ENCODE results near the gene SEMA5A. TPM values are rescaled to one million over a fixed set of nuclear protein-coding genes. Genes with fewer than 3 reads are reported as not detected.

Gene SEMA5A
- total RNA-seq, 2 donors from 2014 or later = 0.14 to 0.23 TPM

DNA sequence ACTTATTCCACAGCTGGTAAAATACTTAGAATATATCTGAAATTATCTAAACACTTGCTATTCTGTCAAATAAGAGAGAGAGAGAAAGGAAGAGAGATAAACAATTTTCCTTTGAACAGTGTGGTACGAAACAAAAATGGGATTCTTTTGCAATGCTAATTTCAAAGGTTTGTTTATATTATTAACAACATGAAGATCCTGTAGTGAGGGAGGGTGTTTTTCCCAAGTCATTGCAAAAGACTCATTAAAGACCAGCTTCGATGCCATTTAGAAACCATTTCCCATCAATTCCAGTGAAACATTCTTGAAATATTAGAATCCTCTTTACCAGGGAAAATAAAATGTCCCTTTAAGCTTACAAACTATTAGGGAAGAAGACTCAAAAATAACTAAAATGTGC, 505.4 kb downstream of the SEMA5A start:
- DNase-seq = no peak
- Mint-ChIP-seq H3K4me3 (no peak overlapping the region), H3K4me1 (ENCODE audit: low read depth) (no peaks in the 10 kb centered on the region), H3K27me3 (ENCODE audit: low read depth) (no peaks in the 10 kb centered on the region), H3K36me3 (ENCODE audit: insufficient read depth in 2 of 2) (no peaks in the 10 kb centered on the region), H3K27ac (no peak overlapping the region), H3K9me3 (peaks cover 0 to 5% of the 10 kb centered on the region in 2 donors)
- no peak for ATAC-seq (replicated peaks in 1 of 2)

DNA sequence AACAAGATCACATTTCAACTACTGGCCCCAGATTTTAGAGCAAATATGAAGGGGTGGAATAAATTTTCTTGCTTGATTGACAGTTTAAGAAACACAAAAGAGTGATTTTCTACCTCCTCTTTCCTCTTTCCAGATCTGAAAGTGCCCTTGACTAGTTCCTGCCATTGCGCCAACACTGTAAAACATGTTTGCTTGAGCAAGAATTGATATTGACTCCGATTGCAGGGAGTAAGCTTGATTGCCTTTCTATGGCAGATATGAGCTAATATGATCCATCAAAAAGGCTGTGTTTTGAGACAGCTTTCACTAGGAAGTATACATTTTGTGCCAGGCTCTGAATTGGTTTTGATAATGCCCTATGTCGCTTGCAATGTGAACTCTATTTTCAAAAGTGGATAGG, 508.8 kb downstream of the SEMA5A start:
- no peak for DNase-seq
- Mint-ChIP-seq H3K9me3 (peaks cover 0 to 5% of the 10 kb centered on the region in 2 donors), H3K27ac (no peak overlapping the region), H3K4me3 (no peak overlapping the region), H3K36me3 (ENCODE audit: insufficient read depth in 2 of 2) (no peaks in the 10 kb centered on the region), H3K4me1 (ENCODE audit: low read depth) (no peaks in the 10 kb centered on the region), H3K27me3 (ENCODE audit: low read depth) (no peaks in the 10 kb centered on the region)
- ATAC-seq (replicated peaks in 1 of 2) = no peak

DNA sequence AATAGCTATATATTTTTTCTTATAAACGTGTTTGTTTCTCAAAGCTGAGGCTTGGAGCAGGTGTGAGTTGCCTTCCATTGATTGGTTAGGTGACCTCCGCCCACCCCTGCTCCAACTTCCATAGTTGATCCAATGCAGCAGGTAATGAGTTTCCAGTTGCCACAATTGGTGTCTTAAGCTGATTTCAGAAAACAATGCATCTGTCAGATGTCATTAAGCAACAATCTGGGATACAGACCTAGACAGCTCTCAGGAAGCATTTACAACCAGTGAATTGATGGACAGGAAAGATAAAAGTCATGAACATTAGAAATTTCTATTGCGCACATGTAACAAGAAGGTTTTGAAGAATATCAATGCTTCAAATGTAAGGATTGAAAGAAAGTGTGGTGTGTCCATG, 510.5 kb downstream of the SEMA5A start:
- Mint-ChIP-seq H3K9me3 (peaks cover 0 to 5% of the 10 kb centered on the region in 2 donors), H3K36me3 (ENCODE audit: insufficient read depth in 2 of 2) (no peaks in the 10 kb centered on the region), H3K27ac (no peak overlapping the region), H3K4me3 (no peak overlapping the region), H3K27me3 (ENCODE audit: low read depth) (no peaks in the 10 kb centered on the region), H3K4me1 (ENCODE audit: low read depth) (no peaks in the 10 kb centered on the region)
- DNase-seq (no peak), ATAC-seq (replicated peaks in 1 of 2) (no peak)

DNA sequence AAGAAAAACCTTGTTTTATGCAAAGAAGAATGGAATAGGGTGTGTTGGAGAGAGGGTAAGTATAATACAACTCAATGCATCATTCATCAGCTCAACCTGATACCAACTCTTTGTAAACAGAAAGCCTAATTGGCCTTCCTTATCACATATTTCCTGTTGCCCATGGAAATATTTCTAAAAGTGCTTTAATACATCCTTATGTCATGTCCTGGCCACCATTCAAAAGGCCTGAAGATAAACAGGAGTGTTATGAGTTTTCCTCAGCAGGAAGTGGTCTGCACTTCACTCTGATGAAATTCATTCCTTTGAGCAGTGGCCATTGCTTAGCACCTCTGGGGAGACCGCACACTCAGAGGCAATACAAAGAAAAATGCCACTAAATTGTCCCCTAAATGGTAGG, 511.2 kb downstream of the SEMA5A start:
- Mint-ChIP-seq H3K27me3 (ENCODE audit: low read depth) (no peaks in the 10 kb centered on the region), H3K4me1 (ENCODE audit: low read depth) (no peaks in the 10 kb centered on the region), H3K9me3 (peaks cover 0 to 2% of the 10 kb centered on the region in 2 donors), H3K27ac (no peak overlapping the region), H3K4me3 (no peak overlapping the region), H3K36me3 (ENCODE audit: insufficient read depth in 2 of 2) (no peaks in the 10 kb centered on the region)
- ATAC-seq (replicated peaks in 1 of 2) = no peak
- DNase-seq = no peak

DNA sequence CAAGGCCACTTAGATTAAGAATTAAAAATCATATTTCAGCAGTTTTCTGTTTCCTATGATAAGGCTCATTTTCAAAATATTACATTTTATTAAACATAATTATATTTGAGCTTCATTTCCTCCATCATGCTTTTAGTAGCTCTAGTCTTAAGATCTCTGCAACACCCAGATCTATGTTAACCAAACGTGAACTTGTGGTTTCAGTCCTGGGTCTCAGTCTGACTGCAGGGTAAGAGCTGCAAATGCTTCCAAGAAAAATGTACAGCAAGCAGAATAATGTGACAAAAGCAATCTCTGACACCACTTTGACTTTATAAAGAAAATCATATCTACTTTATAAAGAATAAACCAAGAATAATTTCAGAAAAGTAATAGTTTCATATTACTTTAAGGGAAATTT, 512.4 kb downstream of the SEMA5A start:
- DNase-seq (no peak), ATAC-seq (replicated peaks in 1 of 2) (no peak)
- no peaks in the 10 kb centered on the region for H3K27me3 Mint-ChIP-seq (ENCODE audit: low read depth)
- no peaks in the 10 kb centered on the region for H3K36me3 Mint-ChIP-seq (ENCODE audit: insufficient read depth in 2 of 2)
- H3K27ac Mint-ChIP-seq = no peak overlapping the region
- no peak overlapping the region for H3K4me3 Mint-ChIP-seq
- peaks cover 0 to 2% of the 10 kb centered on the region in 2 donors for H3K9me3 Mint-ChIP-seq
- H3K4me1 Mint-ChIP-seq (ENCODE audit: low read depth) = no peaks in the 10 kb centered on the region

DNA sequence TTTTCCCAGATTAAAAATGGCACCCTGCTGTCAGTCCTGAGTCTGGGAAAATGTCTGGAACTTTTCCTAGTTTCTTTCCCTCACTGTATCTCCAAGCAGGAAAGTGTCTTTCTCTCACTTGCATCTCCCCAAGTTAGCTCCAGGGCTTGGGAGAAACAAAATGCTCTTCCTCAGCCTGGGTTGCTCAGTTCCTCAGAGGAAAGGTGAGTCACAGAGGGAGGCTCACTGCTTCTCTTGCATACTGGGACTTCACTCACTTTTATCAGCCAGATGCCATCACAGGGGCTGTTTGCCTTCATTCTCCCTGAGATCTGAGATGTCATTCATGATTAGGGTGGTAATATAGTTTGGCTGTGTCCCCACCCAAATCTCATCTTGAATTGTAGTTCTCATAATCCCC, 519.9 kb downstream of the SEMA5A start:
- Mint-ChIP-seq H3K27me3 (ENCODE audit: low read depth) (no peaks in the 10 kb centered on the region), H3K4me3 (no peak overlapping the region), H3K4me1 (ENCODE audit: low read depth) (no peaks in the 10 kb centered on the region), H3K27ac (no peak overlapping the region), H3K36me3 (ENCODE audit: insufficient read depth in 2 of 2) (peaks cover 11 to 12% of the 10 kb centered on the region in 2 donors), H3K9me3 (peaks cover 17 to 27% of the 10 kb centered on the region in 2 donors)
- no peak for ATAC-seq (replicated peaks in 1 of 2)
- no peak for DNase-seq

DNA sequence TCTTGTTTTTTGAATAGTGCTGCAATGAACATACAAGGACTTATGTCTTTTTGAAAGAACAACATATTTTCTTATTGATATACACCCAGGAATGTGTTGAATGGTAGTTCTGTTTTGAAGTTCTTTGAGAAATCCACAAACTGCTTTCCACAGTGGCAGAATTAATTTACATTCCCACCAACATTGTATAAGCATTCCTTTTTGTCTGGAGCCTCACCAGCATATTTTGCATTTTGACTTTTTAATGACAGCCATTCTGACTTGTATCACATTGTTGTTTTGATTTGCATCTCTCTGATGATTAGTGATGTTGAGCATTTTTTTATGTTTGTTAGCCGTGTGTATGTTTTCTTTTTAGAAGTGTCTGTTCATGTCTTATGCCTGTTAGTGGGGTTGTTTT, 524.9 kb downstream of the SEMA5A start:
- Mint-ChIP-seq H3K4me3 (no peak overlapping the region), H3K27ac (no peak overlapping the region), H3K9me3 (peaks cover 13 to 20% of the 10 kb centered on the region in 2 donors), H3K36me3 (ENCODE audit: insufficient read depth in 2 of 2) (peaks cover 7 to 8% of the 10 kb centered on the region in 2 donors), H3K4me1 (ENCODE audit: low read depth) (no peaks in the 10 kb centered on the region), H3K27me3 (ENCODE audit: low read depth) (no peaks in the 10 kb centered on the region)
- DNase-seq (no peak), ATAC-seq (replicated peaks in 1 of 2) (no peak)

DNA sequence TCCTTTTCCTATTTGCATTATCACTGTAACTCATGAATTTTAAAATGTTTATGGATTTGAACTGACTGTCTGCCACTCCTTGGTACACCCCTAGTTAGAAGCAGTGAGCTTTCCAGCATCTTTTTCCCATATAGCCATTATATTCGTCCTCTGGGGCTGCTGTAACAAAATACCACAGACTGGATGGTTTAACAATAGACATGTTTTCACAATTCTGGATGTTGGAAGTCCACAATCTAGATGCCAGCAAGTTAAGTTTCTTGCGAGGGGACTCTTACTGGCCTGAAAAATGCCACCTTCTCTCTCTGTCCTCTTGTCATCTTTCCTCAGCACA, 530.0 kb downstream of the SEMA5A start:
- no peak overlapping the region for H3K4me3 Mint-ChIP-seq
- ATAC-seq (replicated peaks in 1 of 2) = no peak

DNA sequence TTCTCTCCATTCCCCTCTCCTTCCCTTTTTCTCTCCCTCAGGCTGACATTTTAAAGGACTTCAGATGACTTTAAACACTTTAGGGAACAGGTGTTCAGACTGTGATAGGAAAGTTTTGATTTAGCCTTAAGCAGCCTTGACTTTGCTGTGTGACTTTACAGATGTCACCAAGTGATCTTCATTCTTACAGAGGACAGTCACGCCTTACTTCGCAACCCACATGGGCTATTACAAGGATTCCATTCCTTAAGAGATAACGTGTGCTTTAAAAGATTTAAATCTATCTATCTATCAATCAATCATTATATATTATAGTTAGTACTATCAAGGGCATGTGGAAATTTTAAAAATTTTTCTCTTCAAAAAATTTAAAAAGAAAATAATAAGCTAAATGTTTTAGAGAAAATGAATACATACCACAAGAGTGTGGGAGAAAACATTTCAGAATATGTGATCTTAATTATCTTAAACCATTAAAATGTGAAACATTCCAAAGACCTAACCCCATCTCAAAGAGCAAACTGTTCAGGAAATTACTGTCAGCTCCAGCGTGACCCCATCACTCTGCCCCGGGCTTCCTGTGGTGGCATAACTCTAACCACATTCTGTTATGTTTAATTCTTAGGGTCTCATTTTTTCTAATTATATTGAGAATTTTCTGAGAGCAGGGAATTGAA, 530.5 kb downstream of the SEMA5A start:
- no peak for ATAC-seq (replicated peaks in 1 of 2)
- Mint-ChIP-seq H3K36me3 (ENCODE audit: insufficient read depth in 2 of 2) (peaks cover 0 to 2% of the 10 kb centered on the region in 2 donors), H3K9me3 (peaks cover 0 to 6% of the 10 kb centered on the region in 2 donors), H3K4me3 (no peak overlapping the region), H3K27me3 (ENCODE audit: low read depth) (no peaks in the 10 kb centered on the region), H3K4me1 (ENCODE audit: low read depth) (no peaks in the 10 kb centered on the region), H3K27ac (no peak overlapping the region)
- DNase-seq = no peak

More for the DNA sequence above, 530.0 kb downstream of the SEMA5A start:
- Mint-ChIP-seq H3K27me3 (ENCODE audit: low read depth) (no peaks in the 10 kb centered on the region), H3K4me1 (ENCODE audit: low read depth) (no peaks in the 10 kb centered on the region), H3K9me3 (peaks cover 2 to 3% of the 10 kb centered on the region in 2 donors), H3K27ac (no peak overlapping the region), H3K36me3 (ENCODE audit: insufficient read depth in 2 of 2) (peaks cover 0 to 2% of the 10 kb centered on the region in 2 donors)
- DNase-seq = no peak

DNA sequence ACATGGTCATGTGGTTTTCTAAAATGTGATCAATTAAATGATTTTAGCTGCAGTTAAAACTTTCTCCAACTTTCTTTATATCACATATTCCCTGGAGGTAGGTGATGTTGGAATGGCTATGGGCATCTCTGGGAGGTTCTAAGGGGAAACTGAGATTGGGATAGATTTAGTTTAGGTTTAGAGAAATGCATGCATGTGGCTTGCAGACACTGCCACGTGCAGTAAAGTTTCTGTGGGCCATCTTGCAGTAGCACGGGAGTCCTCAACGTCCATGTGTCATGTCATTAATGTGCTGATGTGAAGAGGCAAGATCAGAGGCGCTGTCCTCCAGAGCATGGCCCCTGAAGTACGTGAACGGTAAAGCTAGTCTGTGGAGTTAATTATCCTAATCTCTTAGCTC, 532.7 kb downstream of the SEMA5A start:
- no peaks in the 10 kb centered on the region for H3K36me3 Mint-ChIP-seq (ENCODE audit: insufficient read depth in 2 of 2)
- H3K4me3 Mint-ChIP-seq = no peak overlapping the region
- no peak for DNase-seq
- no peaks in the 10 kb centered on the region for H3K4me1 Mint-ChIP-seq (ENCODE audit: low read depth)
- no peaks in the 10 kb centered on the region for H3K27me3 Mint-ChIP-seq (ENCODE audit: low read depth)
- H3K27ac Mint-ChIP-seq = no peak overlapping the region
- peaks cover 8 to 12% of the 10 kb centered on the region in 2 donors for H3K9me3 Mint-ChIP-seq
- ATAC-seq (replicated peaks in 1 of 2) = no peak

DNA sequence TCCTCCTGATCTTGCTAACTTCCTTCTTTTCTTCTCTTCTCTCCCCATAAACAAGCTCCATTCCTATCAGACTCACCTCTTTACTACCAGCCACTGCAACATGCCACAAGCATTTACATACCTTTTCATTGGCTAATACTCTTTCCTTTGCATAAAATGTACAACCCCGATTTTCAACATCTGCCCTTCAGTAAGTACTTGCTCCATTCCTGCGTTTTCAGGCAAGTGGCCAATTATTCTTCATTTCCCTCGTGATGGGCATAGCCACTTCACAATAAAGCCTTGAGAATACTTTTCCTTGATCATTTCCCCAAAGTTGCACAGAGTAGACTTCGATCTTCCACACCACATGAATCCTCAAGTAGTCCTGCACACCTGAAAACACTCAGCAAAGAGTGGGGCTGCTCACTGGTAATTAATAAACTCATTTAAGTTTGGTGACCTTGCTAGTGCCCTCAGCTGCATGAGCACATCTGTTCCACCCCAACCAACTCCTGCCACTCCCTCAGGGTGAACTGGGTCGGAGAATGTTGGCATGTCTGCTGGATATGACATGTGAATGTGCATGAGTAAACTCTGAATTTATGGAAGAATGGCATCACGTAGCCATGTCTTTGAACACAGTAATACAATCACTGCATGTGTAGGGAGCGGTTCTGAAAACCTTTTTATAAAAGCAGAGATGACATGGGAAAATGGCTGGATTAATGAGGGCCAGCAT, 535.8 kb downstream of the SEMA5A start:
- peaks cover 11 to 25% of the 10 kb centered on the region in 2 donors for H3K9me3 Mint-ChIP-seq
- no peak for ATAC-seq (replicated peaks in 1 of 2)
- H3K4me1 Mint-ChIP-seq (ENCODE audit: low read depth) = no peaks in the 10 kb centered on the region
- DNase-seq = no peak
- H3K27me3 Mint-ChIP-seq (ENCODE audit: low read depth) = no peaks in the 10 kb centered on the region
- H3K36me3 Mint-ChIP-seq (ENCODE audit: insufficient read depth in 2 of 2) = no peaks in the 10 kb centered on the region
- H3K27ac Mint-ChIP-seq = no peak overlapping the region
- H3K4me3 Mint-ChIP-seq = no peak overlapping the region

DNA sequence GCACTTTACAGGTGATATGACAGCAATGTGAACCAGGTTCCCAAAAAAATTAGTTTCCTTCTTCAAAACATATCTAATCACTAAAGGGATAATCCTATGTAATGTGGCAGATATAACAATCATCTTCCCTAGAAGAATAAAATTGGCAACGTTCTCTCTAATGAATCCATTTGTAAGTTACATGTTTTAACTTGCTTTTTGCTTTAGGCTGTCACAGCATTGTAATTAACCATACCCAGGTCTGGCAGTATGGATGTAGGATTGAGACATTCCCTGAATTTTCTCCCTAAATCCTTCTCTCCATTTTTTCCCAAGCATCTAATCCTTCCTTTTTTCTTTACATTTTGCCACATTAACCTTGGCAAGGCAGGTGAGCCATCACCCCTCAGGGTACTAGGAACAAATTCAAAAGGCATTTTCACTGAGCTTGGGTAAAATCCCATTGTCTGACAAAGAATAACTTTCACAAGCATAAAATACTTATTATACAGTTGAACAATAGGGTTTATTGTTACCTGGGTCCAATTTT, 548.3 kb downstream of the SEMA5A start:
- Mint-ChIP-seq H3K4me3 (no peak overlapping the region), H3K4me1 (ENCODE audit: low read depth) (no peaks in the 10 kb centered on the region), H3K9me3 (no peaks in the 10 kb centered on the region), H3K27ac (no peak overlapping the region), H3K36me3 (ENCODE audit: insufficient read depth in 2 of 2) (no peaks in the 10 kb centered on the region), H3K27me3 (ENCODE audit: low read depth) (no peaks in the 10 kb centered on the region)
- ATAC-seq (replicated peaks in 1 of 2) = no peak
- DNase-seq = no peak

DNA sequence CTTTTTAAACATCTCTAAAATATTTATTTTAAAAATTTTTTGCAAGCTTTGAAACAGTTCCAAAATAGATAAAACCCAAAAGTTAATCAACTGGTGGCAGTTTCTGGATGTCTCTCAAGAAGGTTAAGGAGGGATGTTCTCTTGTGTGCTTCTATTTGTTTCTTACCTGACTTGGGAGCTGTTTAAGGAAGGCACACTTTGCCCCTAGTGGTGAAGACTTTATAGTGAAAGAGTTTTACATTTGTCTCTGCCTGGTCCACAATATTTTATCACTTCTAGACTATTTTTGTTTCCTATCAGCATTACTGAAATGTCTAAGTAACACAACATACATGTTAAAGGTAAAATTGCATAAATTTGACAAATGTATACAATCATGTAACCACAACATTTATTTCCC, 552.8 kb downstream of the SEMA5A start:
- Mint-ChIP-seq H3K4me3 (no peak overlapping the region), H3K9me3 (peaks cover 2% of the 10 kb centered on the region in 2 donors), H3K27ac (no peak overlapping the region), H3K4me1 (ENCODE audit: low read depth) (no peaks in the 10 kb centered on the region), H3K36me3 (ENCODE audit: insufficient read depth in 2 of 2) (no peaks in the 10 kb centered on the region), H3K27me3 (ENCODE audit: low read depth) (no peaks in the 10 kb centered on the region)
- DNase-seq (no peak), ATAC-seq (replicated peaks in 1 of 2) (no peak)
